ENCODE results near the gene SCEL. TPM values are rescaled to one million over a fixed set of nuclear protein-coding genes. Genes with fewer than 3 reads are reported as not detected.

Gene SCEL
- total RNA-seq, 4 donors from 2014 or later, result 0.48 TPM; not detected in 3

- H3K27ac ChIP-seq, result peak overlapping the region in 1 of 2 donors; percentile 63
Measured at GRCh38 chr13:77508959-77509620, 26.4 kb upstream of the SCEL start.

GRCh38 chr13:77510156-77510555 lies 25.4 kb upstream of the SCEL start:
- no peak for DNase-seq
- TF ChIP-seq, protein P1, sequence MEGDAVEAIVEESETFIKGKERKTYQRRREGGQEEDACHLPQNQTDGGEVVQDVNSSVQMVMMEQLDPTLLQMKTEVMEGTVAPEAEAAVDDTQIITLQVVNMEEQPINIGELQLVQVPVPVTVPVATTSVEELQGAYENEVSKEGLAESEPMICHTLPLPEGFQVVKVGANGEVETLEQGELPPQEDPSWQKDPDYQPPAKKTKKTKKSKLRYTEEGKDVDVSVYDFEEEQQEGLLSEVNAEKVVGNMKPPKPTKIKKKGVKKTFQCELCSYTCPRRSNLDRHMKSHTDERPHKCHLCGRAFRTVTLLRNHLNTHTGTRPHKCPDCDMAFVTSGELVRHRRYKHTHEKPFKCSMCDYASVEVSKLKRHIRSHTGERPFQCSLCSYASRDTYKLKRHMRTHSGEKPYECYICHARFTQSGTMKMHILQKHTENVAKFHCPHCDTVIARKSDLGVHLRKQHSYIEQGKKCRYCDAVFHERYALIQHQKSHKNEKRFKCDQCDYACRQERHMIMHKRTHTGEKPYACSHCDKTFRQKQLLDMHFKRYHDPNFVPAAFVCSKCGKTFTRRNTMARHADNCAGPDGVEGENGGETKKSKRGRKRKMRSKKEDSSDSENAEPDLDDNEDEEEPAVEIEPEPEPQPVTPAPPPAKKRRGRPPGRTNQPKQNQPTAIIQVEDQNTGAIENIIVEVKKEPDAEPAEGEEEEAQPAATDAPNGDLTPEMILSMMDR (IDR thresholded peaks at IDR 0.05), result no peak
- TF ChIP-seq POLR2A (IDR thresholded peaks at IDR 0.05), result no peak
- Histone ChIP-seq H3K9me3 (no peaks in the 10 kb centered on the region), H3K27me3 (no peaks in the 10 kb centered on the region), H3K27ac (no peak overlapping the region), H3K4me1 (peaks cover 3% of the 10 kb centered on the region in 2 donors), H3K4me3 (no peak overlapping the region), H3K36me3 (no peaks in the 10 kb centered on the region)
- intact Hi-C loops (cut with DNase I; ENCODE audit: low total_unique reads), result no loop called here

More at GRCh38 chr13:77508959-77509620, 26.4 kb upstream of the SCEL start:
- Histone ChIP-seq H3K4me1 (peaks cover 3% of the 10 kb centered on the region in 2 donors), H3K9me3 (no peaks in the 10 kb centered on the region), H3K4me3 (no peak overlapping the region), H3K27me3 (no peaks in the 10 kb centered on the region), H3K36me3 (no peaks in the 10 kb centered on the region)
- intact Hi-C loops (cut with DNase I; ENCODE audit: low total_unique reads), result no loop called here
- TF ChIP-seq, protein P1 (IDR thresholded peaks at IDR 0.05), result no peak
- no peak for TF ChIP-seq POLR2A (IDR thresholded peaks at IDR 0.05)
- DNase-seq, result no peak

GRCh38 chr13:77511552-77511951 lies 24.0 kb upstream of the SCEL start:
- DNase-seq, result no peak
- no peak overlapping the region for H3K4me3 ChIP-seq
- peaks cover 3% of the 10 kb centered on the region in 2 donors for H3K4me1 ChIP-seq
- intact Hi-C loops (cut with DNase I; ENCODE audit: low total_unique reads), result no loop called here
- no peaks in the 10 kb centered on the region for H3K36me3 ChIP-seq
- no peak for TF ChIP-seq POLR2A (IDR thresholded peaks at IDR 0.05)
- TF ChIP-seq, protein P1 (IDR thresholded peaks at IDR 0.05), result no peak
- H3K27ac ChIP-seq, result no peak overlapping the region
- H3K9me3 ChIP-seq, result no peaks in the 10 kb centered on the region
- no peaks in the 10 kb centered on the region for H3K27me3 ChIP-seq

- H3K4me3 ChIP-seq, result no peak overlapping the region
- intact Hi-C loops (cut with DNase I; ENCODE audit: low total_unique reads), result no loop called here
Measured at GRCh38 chr13:77513719-77514335, 21.7 kb upstream of the SCEL start.

GRCh38 chr13:77514336-77514726 lies 21.2 kb upstream of the SCEL start:
- TF ChIP-seq POLR2A (IDR thresholded peaks at IDR 0.05), result no peak
- TF ChIP-seq, protein P1 (IDR thresholded peaks at IDR 0.05), result no peak
- no peak for DNase-seq
- H3K27ac ChIP-seq, result no peak overlapping the region
- no peaks in the 10 kb centered on the region for H3K9me3 ChIP-seq
- H3K4me3 ChIP-seq, result no peak overlapping the region
- intact Hi-C loops (cut with DNase I; ENCODE audit: low total_unique reads), result no loop called here
- no peaks in the 10 kb centered on the region for H3K27me3 ChIP-seq
- no peaks in the 10 kb centered on the region for H3K36me3 ChIP-seq
- H3K4me1 ChIP-seq, result peaks cover 0 to under 1% of the 10 kb centered on the region in 2 donors

More at GRCh38 chr13:77513719-77514335, 21.7 kb upstream of the SCEL start:
- Histone ChIP-seq H3K27ac (no peak overlapping the region), H3K9me3 (no peaks in the 10 kb centered on the region), H3K4me1 (peaks cover 3% of the 10 kb centered on the region in 2 donors), H3K27me3 (no peaks in the 10 kb centered on the region), H3K36me3 (no peaks in the 10 kb centered on the region)
- TF ChIP-seq, protein P1 (IDR thresholded peaks at IDR 0.05), result no peak
- TF ChIP-seq POLR2A (IDR thresholded peaks at IDR 0.05), result no peak
- DNase-seq, result no peak
